DMS53 (cell line): ENCODE results near the gene FUOM.
"Not testable (repeated sequence)": the region's sequence is repeated elsewhere in the genome, so short reads cannot be mapped to it uniquely, and the experiment has no call there.

Experiments
- DNase-seq: peaks from one replicate; lab custom pipeline; 2025; lab: John Stamatoyannopoulos, UW

The FUOM gene

DNA sequence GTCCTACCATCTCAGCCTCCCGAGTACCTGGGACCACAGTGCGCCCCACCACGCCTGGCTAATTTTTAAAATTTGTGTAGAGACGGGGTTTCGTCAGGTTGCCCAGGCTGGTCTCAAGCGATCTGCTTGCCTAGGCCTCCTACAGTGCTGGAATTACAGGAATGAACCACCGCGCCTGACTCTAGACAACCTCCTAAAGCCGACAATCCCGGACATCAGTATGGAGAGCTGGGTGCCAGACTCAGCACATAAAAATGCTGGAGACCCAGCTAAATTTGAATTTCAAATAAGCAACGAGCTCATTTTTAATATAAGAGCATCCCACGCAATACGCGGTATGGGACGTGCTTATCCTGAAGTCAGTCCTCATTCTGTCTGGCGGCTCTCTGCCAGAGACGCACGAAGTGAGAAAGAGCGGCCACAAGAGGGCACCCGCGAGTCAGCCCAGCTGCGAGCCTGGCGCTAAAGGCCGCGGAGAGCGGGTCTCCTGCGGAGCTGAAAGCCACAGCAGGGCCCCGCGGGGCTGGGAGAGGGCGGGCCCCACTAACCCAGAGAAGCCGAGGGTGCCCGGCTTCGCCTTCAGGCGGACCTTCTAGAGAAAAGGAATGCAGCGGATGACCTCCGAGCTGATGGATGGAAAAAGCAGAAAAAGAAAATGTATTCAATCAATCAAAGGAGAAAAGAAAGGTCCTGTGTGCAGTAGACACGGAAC is 28.2 kb downstream of the FUOM start:
- peak; percentile 92 for DNase-seq

DNA sequence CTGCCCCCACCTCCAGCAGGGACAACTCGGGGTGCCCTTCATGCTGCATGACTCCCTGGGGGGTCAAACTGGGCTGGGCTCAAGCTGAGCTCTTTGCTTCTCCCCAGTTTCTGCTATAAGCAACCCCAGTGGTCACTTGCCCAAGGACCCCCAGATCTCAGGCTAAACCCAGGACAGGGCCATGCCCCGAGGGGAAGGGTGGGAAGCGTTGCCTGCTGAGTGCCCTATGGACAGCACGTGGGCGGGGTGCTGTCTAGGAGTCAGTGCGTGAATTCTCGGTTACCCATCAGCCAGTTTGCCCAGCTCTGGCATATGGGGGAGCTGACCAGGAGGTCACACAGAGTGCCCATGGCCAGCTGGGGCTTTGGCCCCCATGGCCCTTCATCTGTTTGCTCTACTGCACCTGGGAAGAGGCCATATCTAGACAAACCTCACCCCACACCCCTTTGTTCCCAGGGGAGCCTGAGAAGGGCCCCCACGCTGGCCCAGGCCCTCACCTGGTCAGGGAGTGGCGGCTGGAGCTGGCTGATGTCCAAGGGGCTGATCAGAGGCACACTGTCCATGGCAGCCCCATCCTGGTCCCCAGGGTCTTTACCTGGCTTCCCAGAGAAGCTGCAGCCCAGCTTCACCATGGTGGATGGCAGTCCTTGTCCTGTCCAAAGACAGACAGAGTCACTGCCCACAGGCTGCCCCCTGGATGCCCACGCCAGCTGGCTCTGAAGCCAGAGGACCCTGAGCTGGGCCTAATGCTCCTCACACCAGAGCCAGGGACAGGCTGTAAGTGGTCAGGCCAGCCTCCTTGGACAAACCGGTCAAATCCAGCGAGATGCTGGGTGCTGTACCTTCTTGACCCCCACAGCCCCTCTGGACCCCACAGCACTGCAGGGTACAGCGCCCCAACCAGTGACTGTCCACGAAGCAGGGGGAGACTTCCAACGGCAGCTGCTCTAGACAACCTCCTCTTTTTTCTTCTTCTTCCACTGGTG is 29.2 kb downstream of the FUOM start:
- DNase-seq: no peak

DNA sequence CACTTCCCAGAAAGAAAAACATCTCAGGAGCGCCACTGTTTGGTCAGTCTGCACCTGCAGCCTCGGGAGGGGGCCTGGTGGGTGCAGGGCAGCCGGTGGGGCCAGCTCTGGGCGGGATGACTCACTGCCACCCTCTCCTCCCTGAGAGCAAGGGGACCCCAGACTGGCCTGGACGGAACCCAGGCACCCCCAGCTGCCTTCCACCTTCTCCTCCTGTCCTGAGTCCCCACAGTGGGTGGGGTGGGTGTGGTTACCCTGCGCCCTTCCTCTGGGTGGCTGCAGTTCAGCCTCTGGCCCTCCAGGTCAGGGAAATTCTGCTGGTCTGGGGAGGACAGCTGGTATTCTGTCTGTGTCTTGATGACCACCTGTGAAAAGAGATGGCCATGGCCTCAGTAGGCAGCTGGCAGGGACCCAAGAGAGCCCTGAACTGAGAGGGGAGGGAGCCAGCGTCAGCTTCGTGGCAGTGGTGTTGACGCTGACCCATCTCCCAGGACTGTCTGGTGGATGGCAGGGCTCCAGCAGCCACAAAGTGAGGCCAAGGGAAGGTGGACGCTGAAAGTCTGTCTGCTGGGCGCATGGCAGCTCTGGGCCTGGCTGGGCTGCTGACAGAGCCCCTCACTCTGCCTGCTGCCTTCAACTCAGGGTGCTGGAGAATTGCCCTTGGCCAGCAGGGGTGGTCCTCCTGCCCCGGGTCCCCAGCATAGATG is 30.0 kb downstream of the FUOM start:
- DNase-seq: peak; percentile 62

DNA sequence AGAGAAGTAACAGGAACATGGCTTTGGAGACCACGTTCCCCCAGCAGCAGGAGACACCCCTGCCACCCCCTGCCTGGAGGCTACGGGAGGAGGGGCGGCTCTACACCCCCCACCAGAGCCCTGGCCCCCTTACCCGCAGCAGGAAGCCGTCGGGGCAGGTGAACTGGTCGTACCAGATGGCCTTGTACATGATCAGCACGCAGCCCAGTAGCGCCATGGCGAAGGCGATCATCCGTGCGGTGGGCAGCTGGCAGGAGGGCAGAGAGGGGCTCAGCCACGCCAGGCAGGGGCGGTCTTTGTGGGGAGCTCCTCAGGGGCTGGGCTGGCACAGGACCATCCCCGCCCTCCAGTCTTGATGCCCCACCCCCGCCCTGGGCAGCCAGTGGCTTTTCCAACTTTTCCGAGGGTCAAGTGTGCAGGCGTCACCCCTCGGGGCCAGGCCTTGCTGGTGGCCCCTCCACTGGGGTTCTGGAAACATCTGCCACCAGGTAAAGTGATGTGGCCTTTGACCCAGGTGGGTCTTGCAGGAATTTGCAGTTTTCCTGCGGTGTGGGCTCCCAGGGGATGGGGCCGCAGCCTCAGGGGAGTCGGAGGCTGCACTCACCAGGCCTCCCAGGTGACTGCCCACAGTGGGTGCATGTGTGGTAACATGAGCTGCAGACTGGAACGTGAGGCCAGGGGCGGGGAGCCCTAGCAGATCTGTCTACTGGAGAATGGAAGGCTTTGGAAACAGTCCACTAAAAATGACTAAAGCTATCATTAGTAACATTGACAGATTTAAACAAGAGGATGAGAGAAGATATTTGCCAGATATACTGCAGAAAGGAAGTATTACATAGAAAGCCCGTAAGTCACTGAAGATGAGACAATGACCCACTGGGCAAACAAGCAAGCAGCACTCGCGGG is 30.8 kb downstream of the FUOM start:
- DNase-seq: peak; percentile 62

DNA sequence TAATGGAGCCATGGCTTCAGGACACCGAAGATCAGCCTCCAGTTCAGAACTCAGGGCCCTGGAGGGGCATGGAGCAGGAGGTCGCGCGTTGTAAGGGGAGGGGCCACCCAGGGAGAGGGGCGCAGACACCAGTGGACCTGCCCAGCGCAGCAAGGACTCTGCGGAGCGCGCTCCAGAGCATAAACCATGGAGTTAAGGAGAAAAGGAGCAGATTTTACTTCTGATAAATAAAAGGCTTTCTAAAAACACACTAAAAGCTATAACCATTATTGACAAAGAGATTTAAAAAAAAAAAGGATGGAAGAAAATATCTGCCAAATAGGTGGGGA is 31.6 kb downstream of the FUOM start:
- DNase-seq: no peak

DNA sequence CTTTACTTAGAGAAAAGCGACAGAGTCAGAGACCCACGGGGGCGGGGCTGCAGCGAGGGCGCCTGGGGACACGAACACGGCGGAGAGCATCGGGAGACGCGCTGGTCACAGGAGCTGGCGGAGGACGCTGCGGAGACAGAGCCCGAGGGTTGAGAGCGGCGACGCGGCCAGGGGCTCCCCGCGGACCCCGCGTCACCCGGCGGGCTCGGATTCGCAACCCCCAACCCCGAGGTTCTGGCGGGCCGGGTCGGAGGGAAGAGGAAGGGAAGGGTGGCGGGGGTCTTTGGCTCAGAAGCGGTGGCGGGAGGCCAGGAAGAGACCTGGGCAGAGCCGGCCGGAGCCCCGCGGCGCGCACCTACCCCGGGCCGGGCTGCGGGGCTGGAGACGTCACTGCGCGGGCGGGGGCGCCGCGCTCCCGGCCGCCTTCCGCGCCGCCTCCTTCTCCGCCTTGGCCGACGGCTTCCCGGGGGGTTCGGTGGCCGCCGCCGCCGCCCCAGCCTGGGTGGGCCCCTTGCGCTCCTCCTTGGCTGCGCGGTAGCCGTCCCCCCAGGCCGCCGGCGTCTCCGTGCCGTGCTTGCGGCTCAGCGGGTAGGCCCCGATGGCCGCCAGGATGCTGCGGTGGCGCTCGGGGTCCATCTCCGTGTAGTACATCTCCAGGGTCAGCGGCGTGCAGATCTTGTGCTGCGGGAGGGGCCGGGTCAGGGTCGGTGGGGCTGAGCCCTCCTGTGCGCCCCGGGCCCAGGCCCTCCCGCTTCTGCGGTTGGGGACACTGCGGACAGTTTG is 32.2 kb downstream of the FUOM start:
- peak; percentile 67 for DNase-seq

DNA sequence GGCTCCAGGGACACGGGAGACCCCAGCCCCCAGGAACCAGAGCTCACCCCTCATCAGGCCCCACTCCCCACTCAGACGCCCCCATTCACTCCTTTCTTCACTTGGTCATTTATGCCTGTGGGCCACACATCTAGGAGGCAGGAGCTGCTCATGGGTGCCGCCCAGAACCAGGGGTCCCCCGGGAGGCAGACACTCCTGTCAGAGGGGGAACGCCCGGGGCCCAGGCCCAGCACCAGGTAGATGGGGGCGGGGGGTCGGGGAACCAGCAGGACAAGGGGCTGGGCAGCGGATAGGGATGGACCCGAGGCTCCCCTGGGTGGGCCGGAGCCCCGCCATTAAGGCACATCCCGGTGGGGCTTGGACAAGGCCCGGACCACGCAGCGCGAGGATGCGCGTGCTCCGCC is 33.0 kb downstream of the FUOM start:
- DNase-seq: peak; percentile 59

DNA sequence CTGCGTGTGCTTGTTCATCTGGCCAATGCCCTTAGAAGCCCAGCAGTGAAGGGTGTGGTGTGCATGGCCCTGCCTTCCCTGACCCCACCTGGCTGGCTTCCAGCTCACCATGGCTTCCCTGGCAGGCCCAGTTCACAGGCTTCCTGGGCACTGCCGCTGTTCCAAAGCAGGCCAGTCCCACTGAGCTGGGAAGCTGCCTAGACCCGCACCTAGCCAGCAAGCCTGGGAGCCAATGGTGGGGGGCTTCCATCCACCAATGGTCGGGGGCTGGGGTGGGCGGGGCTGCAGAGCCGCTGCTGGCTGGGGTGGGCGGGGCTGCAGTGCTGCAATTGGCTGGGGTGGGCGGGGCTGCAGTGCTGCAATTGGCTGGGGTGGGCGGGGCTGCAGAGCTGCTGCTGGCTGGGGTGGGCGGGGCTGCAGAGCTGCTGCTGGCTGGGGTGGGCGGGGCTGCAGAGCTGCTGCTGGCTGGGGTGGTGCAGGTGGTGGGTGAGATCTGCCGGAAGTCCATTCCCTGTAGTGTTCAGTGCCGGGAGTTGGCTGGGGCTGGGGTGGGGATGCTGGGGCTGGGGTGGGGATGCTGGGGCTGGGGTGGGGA is 33.5 kb downstream of the FUOM start:
- DNase-seq: peak; percentile 90

DNA sequence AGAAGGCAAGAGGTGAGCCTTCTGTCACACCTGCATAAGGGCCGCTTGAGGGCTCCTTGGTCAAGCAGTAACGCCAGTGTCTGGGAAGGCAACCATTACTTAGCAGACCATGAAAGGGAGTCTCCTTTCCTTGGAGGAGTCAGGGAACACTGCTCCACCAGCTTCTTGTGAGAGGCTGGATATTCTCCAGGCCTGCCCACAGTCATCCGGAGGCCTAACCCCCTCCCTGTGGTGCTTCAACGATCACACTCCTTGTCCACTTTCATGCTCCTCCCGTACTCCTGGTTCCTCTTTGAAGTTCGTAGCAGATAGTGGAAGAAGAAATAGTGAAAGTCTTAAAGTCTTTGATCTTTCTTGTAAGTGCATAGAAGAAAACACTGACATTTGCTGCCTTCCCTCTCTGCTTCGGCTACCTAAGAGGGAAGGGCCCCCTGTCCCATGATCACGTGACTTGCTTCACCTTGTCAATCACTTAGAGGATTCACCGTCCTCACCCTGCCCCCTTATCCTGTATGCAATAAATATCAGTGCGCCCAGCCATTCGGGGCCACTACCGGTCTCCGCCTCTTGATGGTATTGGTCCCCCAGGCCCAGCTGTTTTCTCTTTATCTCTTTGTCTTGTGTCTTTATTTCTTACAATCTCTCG is 35.6 kb downstream of the FUOM start:
- not testable (repeated sequence) for DNase-seq

DNA sequence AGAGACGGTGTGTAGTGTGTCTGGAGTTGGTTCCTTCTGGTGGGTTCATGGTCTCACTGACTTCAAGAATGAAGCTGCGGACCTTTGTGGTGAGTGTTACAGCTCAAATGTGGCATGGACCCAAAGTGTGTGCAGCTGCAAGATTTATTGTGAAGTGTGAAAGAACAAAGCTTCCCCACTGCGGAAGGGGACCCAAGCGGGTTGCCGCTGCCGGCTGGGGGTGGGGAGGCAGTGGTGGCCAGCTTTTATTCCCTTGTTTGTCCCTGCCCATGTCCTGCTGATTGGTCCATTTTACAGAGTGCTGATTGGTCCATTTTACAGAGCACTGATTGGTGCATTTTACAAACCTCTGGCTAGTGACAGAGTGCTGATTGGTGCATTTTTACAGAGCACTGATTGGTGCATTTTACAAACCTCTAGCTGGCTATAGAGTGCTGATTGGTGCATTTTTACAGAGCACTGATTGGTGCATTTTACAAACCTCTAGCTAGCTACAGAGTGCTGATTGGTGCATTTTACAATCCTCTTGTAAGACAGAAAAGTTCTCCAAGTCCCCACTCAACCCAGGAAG is 36.9 kb downstream of the FUOM start:
- peak; percentile 37 for DNase-seq

DNA sequence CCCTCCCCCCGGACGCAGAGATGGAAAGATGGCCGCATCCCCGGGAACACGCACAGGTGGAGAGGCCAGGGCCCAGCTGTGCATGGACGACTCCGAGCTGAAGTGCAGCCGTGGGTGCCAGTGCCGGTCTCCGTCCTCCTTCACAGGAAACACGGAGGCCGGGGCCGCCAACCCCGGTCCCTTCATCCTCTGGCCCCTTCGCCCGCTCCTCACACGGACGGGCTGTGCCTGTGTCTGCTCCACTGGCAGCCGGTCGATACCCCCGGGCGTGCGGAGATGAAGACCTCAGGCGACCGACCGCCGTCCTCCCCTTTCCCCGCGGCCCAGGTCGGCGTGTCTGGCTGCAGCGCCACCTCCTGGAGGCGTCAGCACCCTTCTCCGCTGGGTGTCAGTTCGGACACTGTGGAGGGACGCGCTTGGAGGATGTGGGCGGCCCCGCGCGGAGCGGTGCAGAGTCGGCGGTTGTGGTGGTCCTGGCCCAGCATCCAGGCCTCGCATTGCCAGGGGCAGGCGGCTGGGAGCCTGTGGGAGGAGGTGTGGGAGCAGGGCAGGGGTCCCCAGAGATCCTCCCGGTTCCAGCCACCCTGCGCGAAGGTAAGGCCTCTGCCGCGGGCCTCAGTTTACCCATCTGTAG is 39.2 kb downstream of the FUOM start:
- peak; percentile 92 for DNase-seq

DNA sequence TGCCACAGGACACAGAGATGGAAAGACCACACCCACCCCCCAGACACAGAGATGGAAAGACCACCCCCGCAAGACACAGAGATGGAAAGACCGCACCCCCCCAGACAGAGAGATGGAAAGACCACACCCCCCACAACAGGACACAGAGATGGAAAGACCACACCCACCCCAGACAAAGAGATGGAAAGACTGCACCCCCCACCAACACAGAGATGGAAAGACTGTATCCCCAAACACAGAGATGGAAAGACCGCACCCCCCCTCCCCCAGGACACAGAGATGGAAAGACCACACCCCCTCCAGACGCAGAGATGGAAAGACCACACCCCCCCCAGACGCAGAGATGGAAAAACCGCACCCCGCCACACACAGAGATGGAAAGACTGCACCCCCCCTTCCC is 41.1 kb downstream of the FUOM start:
- DNase-seq: no peak

DNA sequence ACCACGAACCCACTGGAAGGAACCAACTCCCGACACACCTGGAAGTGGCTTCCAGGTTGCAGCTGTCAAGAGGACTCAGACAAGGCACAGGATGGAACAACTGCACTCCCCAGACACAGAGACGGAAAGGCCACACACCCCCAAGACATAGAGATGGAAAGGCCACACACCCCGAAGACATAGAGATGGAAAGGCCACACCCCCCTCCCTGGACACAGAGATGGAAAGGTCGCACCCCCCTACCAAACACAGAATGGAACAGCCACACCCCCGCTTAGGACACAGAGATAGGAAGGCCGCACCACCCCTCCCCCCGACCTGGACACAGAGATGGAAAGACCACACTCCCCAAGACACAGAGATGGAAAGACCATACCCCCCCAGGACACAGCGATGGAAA is 41.6 kb downstream of the FUOM start:
- DNase-seq: no peak

DNA sequence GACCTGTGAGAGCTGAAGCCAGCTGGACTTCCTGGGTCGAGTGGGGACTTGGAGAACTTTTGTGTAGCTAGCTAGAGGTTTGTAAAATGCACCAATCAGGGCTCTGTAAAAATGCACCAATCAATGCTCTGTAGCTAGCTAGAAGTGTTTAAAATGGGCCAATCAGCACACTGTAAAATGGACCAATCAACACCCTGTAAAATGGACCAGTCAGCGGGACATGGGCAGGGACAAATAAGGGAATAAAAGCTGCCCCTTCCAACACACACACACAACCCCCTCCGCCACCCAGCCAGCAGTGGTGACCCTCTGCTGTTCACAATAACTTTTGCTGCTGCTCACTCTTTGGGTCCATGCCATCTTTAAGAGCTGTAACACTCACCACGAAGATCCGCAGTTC is 42.0 kb downstream of the FUOM start:
- no peak for DNase-seq

DNA sequence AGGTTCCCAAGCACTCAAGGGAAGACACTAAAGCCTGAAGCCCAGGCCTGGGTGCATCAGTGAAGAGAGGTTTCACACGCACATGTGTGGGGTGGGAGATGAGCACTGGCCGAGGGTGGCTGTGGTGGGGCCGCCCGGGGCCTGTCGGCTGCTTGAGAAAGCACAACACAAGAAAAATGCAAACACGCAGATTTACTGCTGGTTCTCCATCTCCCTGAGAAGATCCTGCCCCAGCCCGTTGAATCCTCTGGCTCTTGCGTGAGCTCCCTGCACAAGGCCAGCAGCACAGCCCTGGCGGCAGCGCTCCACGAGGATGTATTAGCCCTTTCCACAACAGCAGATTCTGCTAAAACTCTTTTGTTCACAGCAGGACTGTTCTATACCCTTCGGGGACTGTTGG is 42.9 kb downstream of the FUOM start:
- DNase-seq: no peak

DNA sequence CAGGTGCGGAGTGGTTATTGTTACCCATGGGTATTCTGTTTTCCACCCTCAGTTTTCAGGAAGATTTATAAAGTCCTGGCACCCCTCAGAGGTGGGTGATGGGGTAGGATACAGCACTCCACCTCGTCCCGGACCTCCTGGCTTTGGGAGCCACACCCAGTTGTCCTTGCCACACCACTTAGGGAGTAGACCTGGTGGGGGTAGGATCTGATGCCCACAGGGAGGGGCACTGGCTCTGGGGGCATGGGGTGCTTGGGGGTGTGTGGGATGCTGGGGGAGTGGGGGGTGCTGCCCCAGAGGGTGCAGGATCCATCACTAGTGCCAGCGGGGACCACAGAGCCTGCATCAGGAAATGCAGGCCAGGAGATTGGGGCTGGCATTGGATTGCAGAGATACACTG is 44.6 kb downstream of the FUOM start:
- no peak for DNase-seq

DNA sequence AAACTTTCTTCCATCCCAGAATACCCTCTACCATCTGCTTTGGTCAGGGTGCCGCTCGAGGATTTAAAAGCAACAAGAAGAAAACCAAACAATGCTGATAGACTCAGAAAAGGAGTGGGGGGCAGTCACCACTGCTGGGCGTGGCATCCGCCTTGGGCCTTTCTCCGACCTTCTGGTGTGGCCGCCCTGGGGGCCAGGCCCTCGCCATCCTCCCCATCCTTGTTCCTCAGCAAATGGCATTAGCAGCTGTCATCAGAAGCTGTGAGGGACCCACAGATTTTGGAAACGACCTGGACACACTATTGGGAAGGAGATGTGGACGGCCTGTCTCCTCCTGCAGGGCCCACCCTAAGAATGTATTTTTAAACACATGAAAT is 45.1 kb downstream of the FUOM start:
- no peak for DNase-seq

DNA sequence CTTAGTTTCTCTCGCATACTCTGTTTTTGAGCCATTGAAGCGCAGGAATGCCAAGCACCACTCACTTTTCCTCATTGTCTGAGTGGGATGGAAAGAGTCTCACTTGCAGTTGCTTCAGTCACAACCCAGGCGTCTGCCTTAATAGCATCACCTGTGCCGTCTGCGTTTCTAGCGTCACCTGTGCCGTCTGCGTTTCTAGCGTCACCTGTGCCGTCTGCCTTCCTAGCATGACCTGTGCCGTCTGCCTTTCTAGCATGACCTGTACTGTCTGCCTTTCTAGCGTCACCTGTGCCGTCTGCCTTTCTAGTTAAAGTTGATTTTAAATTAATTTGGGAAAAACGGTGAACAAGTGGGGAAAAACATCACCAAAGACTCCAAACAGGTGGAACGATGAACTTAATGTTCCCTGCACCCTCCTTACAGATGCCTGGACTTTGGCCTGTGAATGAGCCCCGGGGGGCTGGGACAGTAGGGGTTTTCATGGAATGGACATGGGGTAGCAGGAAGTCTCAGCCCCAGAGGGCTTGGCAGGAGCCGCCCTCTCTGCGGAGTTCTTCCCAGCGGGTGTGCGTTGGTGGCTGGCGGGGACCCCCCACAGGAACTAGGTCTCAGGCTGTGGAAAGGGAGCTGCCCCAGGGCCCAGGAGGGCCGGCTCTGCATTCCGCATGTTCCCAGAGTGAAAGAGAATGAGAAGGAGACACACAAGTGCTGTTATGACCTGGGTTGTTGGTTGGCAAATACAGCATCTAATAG is 45.6 kb downstream of the FUOM start:
- no peak for DNase-seq
